Measurements from ENCODE around the gene PPP1R14B.

The PPP1R14B gene

GRCh38 chr11:64229744-64230170, 17.0 kb downstream of the PPP1R14B start:
- DNase-seq = no peak

- peak; percentile 48 for DNase-seq
These were observed 17.5 kb downstream of the PPP1R14B start for GRCh38 chr11:64229090-64229743.

DNA sequence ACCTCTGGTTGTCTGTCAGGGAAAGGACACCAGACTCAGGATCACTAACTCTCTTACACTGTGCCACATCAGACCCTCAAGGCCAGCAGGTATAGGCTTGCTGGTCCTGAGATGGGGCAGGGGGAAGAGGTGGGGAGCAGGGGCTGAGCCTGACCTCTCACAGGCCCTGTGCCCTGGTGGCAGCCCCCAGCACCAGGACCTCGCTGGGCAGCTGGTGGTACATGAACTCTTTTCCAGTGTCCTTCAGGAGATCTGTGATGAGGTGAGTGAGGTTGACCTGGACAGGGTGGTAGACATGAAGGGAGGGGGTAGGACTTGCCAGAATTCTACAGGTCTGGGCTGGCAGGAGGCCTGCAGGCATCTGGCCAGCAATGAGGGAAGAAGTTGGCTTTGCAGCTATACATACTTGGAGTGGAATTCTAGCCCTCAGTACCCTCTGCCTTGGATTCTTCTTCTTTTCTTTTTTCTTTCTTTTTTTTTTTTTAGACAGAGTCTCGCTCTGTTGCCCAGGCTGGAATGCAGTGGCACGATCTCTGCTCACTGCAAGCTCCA, 19.3 kb downstream of the PPP1R14B start:
- no peak for DNase-seq

GRCh38 chr11:64226507-64227051, 20.2 kb downstream of the PPP1R14B start:
- DNase-seq = peak; percentile 83

DNA sequence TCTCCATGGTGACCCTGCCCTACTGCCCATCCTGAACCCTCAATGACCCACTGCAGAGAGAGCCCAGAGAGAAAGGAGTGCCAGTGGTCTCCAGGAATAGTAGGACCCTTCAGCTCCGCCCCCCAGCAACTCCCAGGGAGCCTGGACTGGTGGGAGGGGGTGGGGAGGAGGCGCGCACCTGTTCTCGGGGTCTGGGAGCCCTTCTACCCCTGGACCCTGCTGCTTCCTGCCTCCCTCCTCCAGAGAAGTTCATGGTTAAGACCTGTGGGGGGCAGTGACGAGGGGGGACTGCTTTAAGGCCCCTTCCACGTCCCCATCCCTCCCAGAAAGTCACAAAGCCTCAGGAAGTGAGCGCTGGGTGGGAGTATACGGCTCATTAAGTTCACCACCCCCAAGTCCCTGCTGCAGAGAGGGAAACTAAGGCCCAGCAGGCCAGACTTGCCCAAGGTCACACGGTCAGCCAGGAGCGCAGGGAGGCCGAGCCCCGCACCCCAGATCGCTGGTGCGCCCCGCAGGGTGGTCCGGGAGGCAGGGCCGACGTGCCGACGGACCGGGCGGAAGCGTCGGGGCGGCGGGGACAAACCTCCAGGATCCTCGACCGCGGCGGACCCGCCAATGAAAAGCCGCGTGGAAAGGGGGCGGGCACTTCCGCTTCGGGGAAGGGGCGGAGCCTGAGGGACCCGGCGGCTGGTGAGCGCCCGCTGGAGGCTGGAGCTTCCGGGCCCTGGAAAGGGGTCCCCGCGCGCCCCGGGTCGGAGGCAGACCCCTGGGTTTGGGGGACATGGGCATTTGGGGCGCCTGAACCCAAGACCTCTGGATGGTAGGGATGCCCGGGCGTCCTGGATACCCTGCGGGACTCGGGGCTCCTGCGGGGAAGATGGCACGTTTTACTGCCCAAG, 20.9 kb downstream of the PPP1R14B start, which contains the start of the genes NUDT22 and TRPT1:
NUDT22 (plus strand) TSS at position 667 of the 899 bp plus-strand sequence. CDS start 379 bp downstream, outside the sequence.
TRPT1 (minus strand) TSS at position 579 of the 899 bp plus-strand sequence; CDS start at position 253, 326 bp downstream.
- peak; percentile 95 for DNase-seq

DNA sequence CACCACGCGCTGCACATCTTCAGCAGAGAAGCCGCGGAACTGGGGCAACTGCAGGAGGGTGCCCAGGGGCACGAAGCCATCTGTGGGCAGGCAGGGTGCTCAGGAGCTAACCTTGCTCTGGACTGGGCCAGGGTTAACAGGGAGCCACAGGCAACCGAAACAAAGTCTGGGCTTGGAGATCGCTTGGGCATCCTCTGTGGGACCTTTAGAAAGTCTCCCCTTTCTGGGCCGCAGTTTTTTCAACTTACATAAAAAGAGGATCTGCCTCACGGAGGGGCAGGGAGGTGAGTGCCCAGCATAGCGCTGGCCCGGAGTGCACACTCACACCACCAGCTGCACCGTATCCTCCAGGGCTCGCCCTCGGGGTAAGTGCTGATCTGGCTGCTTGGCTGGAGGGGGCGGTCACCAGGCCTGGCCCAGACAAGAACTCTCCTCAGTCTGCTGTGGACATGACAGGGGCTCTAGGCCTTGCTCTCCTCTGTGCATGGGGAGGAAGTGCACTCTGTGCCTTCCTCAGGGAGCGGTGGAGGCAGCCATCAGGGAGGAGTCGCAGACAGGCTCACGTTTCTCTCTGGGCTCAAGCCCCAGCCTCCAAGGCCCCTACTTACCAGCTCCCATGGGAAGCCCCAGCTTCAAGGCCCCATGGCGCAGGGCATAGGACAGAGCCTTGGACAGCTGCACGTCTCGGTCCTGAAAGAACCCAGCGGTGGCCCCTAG, 21.7 kb downstream of the PPP1R14B start:
- DNase-seq = peak; percentile 56

- no peak for DNase-seq
These were observed 22.4 kb downstream of the PPP1R14B start for GRCh38 chr11:64224151-64224890.

DNA sequence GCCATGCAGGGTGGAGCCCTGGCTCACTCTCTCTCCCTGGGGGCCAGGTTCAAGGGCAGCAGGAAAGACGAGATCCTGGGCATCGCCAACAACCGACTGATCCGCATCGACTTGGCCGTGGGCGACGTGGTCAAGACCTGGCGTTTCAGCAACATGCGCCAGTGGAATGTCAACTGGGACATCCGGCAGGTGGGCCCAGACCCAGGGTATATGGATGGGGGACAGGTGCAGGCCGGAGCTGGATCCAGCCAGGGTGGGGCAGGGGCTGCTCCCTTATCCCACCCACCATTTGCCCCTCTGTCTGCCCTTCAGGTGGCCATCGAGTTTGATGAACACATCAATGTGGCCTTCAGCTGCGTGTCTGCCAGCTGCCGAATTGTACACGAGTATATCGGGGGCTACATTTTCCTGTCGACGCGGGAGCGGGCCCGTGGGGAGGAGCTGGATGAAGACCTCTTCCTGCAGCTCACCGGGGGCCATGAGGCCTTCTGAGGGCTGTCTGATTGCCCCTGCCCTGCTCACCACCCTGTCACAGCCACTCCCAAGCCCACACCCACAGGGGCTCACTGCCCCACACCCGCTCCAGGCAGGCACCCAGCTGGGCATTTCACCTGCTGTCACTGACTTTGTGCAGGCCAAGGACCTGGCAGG, 23.6 kb downstream of the PPP1R14B start:
- DNase-seq = no peak

DNA sequence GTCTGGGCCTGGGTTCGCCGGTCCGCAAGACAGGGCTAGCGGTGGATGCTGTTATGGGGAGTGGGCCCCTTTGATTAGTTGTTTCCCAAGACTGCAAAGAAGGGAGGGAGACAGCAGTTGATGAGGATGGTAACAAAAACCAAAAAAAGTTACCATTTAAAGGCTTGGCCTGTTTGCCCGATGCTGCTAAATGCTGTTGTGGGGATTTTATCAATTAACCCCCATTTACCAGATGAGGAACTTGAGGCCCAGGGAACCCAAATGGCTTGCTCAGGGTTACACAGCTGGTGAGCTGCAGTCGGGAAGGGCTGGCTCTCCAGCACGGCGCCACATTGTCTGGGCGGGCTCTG, 24.1 kb downstream of the PPP1R14B start:
- DNase-seq = no peak

DNA sequence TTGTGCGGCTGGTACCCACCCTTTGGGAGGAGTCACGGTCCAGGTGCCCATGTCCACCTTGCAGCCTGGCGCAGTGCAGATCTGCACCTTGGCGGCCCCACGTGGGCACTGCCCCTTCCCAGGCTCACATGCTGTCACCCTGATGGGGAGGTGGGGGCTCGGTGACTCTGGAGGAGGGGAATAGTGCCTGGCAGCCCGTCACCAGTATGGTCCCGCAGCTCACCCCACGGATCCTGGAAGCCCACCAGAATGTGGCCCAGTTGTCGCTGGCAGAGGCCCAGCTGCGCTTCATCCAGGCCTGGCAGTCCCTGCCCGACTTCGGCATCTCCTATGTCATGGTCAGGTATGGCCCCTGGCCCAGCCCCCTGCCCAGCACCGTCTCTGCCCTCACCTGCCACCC, 25.9 kb downstream of the PPP1R14B start:
- no peak for DNase-seq

DNA sequence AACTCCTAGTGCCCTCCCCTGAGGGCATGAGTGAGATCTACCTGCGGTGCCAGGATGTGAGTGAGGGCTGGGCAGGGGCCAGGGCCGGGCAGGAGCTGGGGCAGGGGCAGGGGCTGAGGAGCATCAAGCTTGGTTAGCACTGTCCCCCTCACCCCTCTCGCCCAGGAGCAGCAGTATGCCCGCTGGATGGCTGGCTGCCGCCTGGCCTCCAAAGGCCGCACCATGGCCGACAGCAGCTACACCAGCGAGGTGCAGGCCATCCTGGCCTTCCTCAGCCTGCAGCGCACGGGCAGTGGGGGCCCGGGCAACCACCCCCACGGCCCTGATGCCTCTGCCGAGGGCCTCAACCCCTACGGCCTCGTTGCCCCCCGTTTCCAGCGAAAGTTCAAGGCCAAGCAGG, 26.5 kb downstream of the PPP1R14B start:
- no peak for DNase-seq

GRCh38 chr11:64219755-64220154, 27.0 kb downstream of the PPP1R14B start:
- no peak for DNase-seq

DNA sequence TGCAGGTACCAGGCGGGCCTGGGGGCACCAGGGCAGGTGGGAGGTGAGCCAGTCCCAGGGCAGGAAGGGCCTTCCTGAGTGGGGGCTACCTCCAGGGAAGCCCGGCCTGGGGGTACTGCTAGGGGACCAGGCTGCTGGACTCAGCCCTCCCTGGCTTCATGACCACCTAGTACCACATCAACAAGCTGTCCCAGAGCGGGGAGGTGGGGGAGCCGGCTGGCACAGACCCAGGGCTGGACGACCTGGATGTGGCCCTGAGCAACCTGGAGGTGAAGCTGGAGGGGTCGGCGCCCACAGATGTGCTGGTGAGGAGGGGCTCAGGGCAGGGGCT, 27.4 kb downstream of the PPP1R14B start:
- no peak for DNase-seq

DNA sequence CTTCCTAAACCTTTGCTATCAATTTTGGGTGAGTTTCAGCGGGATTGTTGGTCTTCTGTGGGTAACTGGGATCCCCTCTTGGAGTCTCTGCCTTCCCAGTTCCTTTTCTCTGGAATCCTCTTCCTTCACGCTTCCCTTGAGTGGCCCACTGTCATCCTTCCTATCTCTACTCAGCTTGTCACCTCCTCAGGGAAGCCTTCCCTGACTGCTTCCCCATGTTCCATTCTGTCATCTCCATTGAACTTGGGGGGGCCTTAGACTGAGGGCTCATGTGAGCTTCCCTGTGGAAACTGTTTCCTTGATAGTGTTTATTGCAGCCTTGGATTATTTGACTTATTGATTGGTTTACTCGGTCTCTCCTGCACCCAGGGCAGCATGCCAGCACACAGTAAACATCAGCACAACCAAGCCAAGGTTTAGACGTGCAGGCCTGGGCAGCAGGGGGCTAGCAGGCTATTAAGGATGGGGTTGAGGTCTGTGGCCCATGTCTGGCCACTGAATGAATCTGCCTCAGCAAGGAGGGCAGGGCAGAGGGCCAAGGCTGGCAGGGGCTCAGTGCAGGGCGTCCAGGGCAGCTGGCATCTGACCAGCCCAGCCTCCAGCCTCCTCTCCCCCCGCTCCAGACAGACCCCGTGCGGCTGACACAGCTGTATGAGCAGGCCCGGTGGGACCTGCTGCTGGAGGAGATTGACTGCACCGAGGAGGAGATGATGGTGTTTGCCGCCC, 28.0 kb downstream of the PPP1R14B start:
- no peak for DNase-seq

DNA sequence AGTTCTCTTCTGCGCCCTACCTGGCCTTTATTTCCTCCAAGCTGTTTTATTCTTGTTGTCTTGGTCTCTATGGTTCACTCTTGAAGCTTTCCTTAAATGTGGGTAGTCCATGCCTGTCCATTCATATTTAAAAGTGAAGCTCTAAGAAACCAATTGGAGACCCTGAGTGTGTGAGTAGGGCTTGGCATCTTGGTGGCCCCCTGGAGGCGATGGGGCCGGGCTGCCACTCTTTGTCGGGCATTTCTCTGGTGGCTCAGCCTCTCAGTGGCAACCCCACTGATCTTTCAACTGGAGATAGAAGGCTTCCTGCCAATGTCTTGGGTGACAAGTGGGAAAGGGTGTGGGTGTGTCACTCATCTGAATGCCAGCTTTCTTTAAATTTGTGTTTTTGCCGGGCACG, 29.9 kb downstream of the PPP1R14B start:
- DNase-seq = no peak

GRCh38 chr11:64211181-64211872, 35.4 kb downstream of the PPP1R14B start:
- DNase-seq = no peak

DNA sequence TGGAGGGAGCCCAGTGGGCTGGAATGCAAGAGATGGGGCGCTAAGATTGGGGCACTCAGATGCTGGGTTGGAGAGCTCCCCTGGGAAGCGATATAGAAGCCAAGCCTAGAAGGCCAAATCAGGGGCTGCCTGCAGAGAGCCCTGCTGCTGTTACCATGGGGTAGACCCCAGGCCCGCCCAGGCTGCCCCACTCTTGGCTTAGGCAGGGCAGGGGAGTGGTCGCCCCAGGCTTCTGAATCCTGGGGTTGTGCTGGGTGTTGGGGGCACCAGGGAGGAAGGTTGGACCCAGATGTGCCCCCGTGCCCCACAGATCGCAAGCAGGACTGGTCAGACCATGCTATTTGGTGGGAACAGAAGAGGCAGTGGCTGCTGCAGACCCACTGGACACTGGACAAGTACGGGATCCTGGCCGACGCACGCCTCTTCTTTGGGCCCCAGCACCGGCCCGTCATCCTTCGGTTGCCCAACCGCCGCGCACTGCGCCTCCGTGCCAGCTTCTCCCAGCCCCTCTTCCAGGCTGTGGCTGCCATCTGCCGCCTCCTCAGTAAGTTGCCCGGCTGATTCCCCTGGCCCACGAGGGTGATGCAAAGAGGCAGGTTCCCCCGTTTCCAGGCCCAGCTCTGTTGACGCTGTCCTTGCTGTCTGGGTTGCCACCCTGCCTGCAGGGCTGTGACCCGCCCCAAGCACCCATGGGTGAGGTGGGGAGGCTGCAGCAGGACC, 36.3 kb downstream of the PPP1R14B start:
- DNase-seq = no peak

- DNase-seq = no peak
These were observed 37.2 kb downstream of the PPP1R14B start for GRCh38 chr11:64209563-64209843.

DNA sequence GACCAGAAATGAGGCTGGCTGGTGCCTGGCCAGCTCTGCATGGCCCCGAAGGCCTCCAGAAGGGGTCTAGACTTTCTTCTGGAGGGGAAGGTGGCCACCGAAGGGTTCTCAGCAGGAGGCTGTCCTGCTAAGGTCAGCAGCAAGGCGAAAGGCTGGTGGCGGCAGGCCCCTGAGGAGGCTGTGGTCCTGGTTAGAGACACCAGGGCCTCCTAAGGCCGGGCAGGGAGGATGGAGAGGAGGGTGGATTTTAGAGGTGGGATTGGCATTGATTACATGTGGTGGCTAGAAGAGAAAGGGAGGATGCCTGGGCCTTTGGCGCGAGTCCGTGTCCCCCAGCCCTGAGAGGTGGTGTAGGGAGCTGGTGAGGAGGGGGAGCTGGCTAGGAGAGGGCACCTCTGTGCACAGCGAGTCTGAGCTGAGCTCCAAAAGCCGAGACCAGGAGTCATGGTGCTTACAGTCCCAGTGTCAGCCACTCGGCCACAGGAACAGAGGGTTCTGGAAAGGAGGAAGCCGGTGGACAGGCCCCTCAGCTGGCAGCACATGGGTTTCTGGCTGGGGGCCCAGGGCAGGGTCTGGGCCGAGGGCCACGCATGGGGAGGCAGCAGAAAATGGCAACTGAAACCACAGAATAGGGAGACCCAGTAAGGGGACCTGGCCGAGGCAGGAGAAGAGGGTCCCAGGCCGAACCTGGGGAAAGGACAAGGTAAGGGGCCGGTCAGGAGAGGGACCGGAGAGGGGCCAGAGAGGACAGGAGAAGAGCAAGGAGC, 37.8 kb downstream of the PPP1R14B start:
- no peak for DNase-seq
